Ascending aorta (tissue), 2 donors: ENCODE measurements around the gene HAUS5. TPM values are rescaled to one million over a fixed set of nuclear protein-coding genes. Genes with fewer than 3 reads are reported as not detected.
"Not testable (repeated sequence)": the region's sequence is repeated elsewhere in the genome, so short reads cannot be mapped to it uniquely, and the experiment has no call there.

ENCODE experiments used
- DNase-seq, 2 donors: peaks; one replicate each; pipeline ENCODE4 v3.0.0-alpha.2; 2019; ENCODE audit warnings: low spot score in 2 of 2
- H3K27ac ChIP-seq, 2 donors: fragments of 200-600 bp; sonication (generic); one replicate each; pipeline ENCODE4 v1.5.1; 2016 to 2017; ENCODE audit warnings: mild to moderate bottlenecking in 1 of 2
- H3K27me3 ChIP-seq: fragments of 200-600 bp; sonication (generic); one replicate; pipeline ENCODE4 v1.5.1; 2017
- H3K36me3 ChIP-seq, 2 donors: fragments of 200-600 bp; sonication (generic); one replicate each; pipeline ENCODE4 v1.5.1; 2016
- H3K4me1 ChIP-seq, 2 donors: fragments of 200-600 bp; sonication (generic); one replicate each; pipeline ENCODE4 v1.5.1; 2016 to 2017; ENCODE audit warnings: mild to moderate bottlenecking in 1 of 2
- H3K4me3 ChIP-seq, 2 donors: fragments of 200-600 bp; sonication (generic); one replicate each; pipeline ENCODE4 v1.5.1; 2016 to 2017; ENCODE audit warnings: mild to moderate bottlenecking in 1 of 2
- H3K9me3 ChIP-seq, 2 donors: fragments of 200-600 bp; sonication (generic); one replicate each; pipeline ENCODE4 v1.5.1; 2016
- intact Hi-C: fragments of 100-400 bp; cut with DNase I; formaldehyde crosslinking; loops from one replicate; pipeline ENCODE4 v1.15.1; 2023
- total RNA-seq: library from RNA; depleted of rRNA; stranded (reverse); fragments of >200 nt; gene quantifications from one replicate; pipeline ENCODE4 v1.1.0, GENCODE V29; 2016
- TF ChIP-seq, protein P1 (sequence below), 3 experiments: fragments of 200-600 bp in 2 of 3; fragments of 450-650 bp in 1 of 3; sonication (generic) in 2 of 3; IDR thresholded peaks; one replicate each; pipeline ENCODE4 v1.5.1; 2016 to 2019; ENCODE audit warnings: antibody characterized with exemption in 3 of 3, mild to moderate bottlenecking in 1 of 3, moderate library complexity in 1 of 3

The HAUS5 gene
- total RNA-seq, 1 donor from 2014 or later = 1.9 TPM

DNA sequence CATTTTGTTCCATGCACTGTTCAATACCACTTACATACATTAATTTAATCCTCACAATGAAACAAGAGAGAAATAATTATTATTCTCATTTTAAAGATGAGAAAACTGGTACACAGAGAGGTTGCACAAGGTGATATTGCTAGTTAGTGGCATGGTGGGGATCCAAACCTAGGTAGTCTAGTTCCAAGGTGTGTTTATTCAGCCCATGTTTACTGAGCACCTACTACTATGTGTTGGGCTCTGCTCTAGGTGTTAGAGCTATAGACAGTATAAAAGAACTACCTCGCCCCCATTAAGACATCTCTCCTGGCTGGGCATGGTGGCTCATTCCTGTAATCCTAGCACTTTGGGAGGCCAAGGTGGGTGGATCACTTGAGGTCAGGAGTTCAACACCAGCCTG is 29.8 kb upstream of the HAUS5 start:
- Histone ChIP-seq H3K4me1 (no peaks in the 10 kb centered on the region), H3K36me3 (no peaks in the 10 kb centered on the region), H3K27ac (no peak overlapping the region), H3K9me3 (no peaks in the 10 kb centered on the region), H3K4me3 (no peak overlapping the region), H3K27me3 (no peaks in the 10 kb centered on the region)
- TF ChIP-seq, protein P1, sequence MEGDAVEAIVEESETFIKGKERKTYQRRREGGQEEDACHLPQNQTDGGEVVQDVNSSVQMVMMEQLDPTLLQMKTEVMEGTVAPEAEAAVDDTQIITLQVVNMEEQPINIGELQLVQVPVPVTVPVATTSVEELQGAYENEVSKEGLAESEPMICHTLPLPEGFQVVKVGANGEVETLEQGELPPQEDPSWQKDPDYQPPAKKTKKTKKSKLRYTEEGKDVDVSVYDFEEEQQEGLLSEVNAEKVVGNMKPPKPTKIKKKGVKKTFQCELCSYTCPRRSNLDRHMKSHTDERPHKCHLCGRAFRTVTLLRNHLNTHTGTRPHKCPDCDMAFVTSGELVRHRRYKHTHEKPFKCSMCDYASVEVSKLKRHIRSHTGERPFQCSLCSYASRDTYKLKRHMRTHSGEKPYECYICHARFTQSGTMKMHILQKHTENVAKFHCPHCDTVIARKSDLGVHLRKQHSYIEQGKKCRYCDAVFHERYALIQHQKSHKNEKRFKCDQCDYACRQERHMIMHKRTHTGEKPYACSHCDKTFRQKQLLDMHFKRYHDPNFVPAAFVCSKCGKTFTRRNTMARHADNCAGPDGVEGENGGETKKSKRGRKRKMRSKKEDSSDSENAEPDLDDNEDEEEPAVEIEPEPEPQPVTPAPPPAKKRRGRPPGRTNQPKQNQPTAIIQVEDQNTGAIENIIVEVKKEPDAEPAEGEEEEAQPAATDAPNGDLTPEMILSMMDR (IDR thresholded peaks at IDR 0.05) = no peak
- no peak for DNase-seq
- intact Hi-C loops = no loop called here

DNA sequence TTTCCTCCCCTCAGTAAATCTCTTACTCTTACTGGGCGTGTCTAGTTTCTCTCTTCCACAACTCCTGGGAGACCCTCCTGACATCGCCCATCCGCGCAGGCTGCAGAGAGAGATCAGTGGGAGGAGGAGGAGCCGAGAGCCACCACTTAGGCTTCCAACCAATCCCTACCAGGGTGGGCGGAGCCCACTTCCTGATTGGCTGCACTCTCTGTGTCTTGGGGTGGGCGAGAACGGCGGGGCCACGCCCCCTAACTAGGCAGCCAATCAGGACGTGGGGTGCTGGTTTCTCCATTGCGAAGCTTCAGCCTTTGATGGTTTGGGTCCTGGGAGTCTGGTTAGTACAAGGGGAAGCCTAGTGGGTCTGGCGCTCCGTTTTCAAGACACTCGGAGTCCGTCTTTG is 26.7 kb upstream of the HAUS5 start, which contains the start of gene PMIS2:
Gene PMIS2, plus strand, starts transcription at position 326 of the 400 bp plus-strand sequence. CDS start 87 bp downstream, outside the sequence.
- H3K36me3 ChIP-seq = no peaks in the 10 kb centered on the region
- no peak within 1 kb of the TSS for H3K4me3 ChIP-seq
- intact Hi-C loops = no loop called here
- no peak within 1 kb of the TSS for H3K27ac ChIP-seq
- no peak for DNase-seq
- TF ChIP-seq, protein P1 (IDR thresholded peaks at IDR 0.05) = no peak
- no peaks in the 10 kb centered on the region for H3K4me1 ChIP-seq
- no peaks in the 10 kb centered on the region for H3K9me3 ChIP-seq
- H3K27me3 ChIP-seq = no peaks in the 10 kb centered on the region

DNA sequence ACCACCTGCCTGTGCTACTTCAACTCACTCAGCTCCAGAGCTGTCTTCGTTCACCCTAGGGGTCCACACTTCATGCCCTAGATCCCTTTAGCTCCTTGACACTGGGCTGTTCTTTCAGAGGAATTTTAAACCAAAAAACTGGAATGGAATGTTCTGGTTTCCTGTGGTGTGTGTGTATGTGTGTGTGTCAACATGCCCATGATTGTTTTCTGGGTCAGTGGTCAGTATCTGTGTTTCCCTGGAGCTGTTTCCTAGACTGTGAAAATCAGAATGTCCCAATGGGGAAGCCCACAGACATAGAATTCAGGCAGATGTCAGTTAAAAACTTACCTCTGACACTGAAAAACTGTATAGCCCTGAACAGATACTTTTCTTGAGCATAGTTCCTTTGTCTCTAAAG is 25.2 kb upstream of the HAUS5 start:
- H3K4me3 ChIP-seq = no peak overlapping the region
- H3K36me3 ChIP-seq = no peaks in the 10 kb centered on the region
- TF ChIP-seq, protein P1 (IDR thresholded peaks at IDR 0.05) = no peak
- H3K27ac ChIP-seq = no peak overlapping the region
- intact Hi-C loops = no loop called here
- DNase-seq = no peak
- no peaks in the 10 kb centered on the region for H3K4me1 ChIP-seq
- no peaks in the 10 kb centered on the region for H3K27me3 ChIP-seq
- no peaks in the 10 kb centered on the region for H3K9me3 ChIP-seq

GRCh38 chr19:35590875-35591274 is 21.7 kb upstream of the HAUS5 start:
- H3K9me3 ChIP-seq = no peaks in the 10 kb centered on the region
- TF ChIP-seq, protein P1 (IDR thresholded peaks at IDR 0.05) = no peak
- H3K27ac ChIP-seq = no peak overlapping the region
- no peaks in the 10 kb centered on the region for H3K27me3 ChIP-seq
- no peak for DNase-seq
- no peaks in the 10 kb centered on the region for H3K4me1 ChIP-seq
- H3K36me3 ChIP-seq = no peaks in the 10 kb centered on the region
- H3K4me3 ChIP-seq = no peak overlapping the region
- intact Hi-C loops = no loop called here

DNA sequence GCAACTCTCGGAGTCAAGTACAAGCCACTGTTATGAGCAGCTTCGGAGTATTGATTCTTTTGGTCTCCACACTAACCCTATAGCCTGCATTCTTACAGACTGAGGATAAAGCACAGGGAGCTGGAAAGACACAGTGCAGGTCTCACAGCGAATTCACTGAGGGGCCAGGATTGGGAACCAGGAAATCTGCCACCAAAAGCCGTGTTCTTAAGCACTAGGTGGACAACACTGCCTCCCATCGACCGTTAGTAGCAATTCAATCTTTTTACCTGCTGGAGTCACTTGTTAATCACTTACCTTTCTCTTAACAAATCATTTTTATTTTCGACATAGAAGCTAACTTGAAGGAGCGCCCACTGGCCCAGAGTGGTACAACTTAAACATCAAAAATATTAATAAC is 20.3 kb upstream of the HAUS5 start:
- no peak for DNase-seq
- no peaks in the 10 kb centered on the region for H3K9me3 ChIP-seq
- H3K4me3 ChIP-seq = no peak overlapping the region
- no peak overlapping the region for H3K27ac ChIP-seq
- no peaks in the 10 kb centered on the region for H3K27me3 ChIP-seq
- no peaks in the 10 kb centered on the region for H3K36me3 ChIP-seq
- H3K4me1 ChIP-seq = no peaks in the 10 kb centered on the region
- TF ChIP-seq, protein P1 (IDR thresholded peaks at IDR 0.05) = peak in 1 of 3 experiments; percentile 19
- intact Hi-C loops = no loop called here

DNA sequence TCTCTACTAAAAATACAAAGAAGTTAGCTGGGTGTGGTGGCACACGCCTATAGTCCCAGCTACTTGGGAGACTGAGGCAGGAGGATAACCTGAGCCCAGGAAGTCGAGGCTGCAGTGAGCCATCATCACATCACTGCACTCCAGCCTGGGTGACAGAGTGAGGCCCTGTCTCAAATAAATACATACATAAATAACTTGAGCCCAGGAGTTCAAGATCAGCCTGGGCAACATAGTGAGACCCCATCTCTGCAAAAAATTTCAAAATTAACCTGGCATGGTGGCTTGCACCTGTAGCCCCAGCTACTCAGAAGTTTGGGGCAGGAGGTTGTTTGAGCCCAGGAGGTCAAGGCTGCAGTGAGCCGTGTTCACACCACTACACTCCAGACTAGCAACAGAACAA is 17.5 kb upstream of the HAUS5 start:
- H3K4me1 ChIP-seq, H3K27ac ChIP-seq, H3K9me3 ChIP-seq, H3K36me3 ChIP-seq, intact Hi-C loops, DNase-seq, H3K27me3 ChIP-seq, H3K4me3 ChIP-seq: not testable (repeated sequence)
